AG09319 (cell line): ENCODE data around the gene C5orf24.
"Not testable (repeated sequence)": the region's sequence is repeated elsewhere in the genome, so short reads cannot be mapped to it uniquely, and the experiment has no call there.

ENCODE experiments used
- DNase-seq: peaks from one replicate; pipeline ENCODE4 v3.0.0-alpha.2; 2010; ENCODE audit warnings: low read depth; ENCODE audit errors: extremely low read depth
- TF ChIP-seq, protein P1 (sequence below): IDR thresholded peaks from 2 replicates; pipeline ENCODE4 v1.5.1; 2011; ENCODE audit warnings: low read depth, mild to moderate bottlenecking, inconsistent platforms, low read length, moderate library complexity

Gene C5orf24

GRCh38 chr5:134864707-134865106 lies 18.9 kb downstream of the C5orf24 start:
- no peak for DNase-seq

DNA sequence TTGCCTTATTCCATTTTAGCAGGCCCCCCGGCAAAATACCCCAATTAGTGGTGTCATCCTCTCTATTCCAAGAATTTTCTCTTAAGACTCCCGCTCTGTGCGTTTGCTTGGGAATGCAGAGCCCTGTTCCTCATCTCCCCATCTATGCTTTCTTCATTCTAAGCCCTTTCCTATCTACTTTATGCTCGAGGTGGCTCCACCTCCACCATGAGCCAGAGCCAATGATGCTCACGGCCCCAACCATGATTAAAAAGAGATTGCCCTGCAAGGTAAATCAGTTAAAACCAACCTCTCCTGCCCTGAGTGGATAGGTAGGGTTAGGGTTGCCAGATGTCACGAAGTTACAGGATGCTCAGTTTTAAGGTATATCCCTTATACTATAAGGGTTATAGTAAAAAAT lies 27.7 kb downstream of the C5orf24 start:
- TF ChIP-seq, protein P1, sequence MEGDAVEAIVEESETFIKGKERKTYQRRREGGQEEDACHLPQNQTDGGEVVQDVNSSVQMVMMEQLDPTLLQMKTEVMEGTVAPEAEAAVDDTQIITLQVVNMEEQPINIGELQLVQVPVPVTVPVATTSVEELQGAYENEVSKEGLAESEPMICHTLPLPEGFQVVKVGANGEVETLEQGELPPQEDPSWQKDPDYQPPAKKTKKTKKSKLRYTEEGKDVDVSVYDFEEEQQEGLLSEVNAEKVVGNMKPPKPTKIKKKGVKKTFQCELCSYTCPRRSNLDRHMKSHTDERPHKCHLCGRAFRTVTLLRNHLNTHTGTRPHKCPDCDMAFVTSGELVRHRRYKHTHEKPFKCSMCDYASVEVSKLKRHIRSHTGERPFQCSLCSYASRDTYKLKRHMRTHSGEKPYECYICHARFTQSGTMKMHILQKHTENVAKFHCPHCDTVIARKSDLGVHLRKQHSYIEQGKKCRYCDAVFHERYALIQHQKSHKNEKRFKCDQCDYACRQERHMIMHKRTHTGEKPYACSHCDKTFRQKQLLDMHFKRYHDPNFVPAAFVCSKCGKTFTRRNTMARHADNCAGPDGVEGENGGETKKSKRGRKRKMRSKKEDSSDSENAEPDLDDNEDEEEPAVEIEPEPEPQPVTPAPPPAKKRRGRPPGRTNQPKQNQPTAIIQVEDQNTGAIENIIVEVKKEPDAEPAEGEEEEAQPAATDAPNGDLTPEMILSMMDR = no peak
- no peak for DNase-seq

More at GRCh38 chr5:134864707-134865106, 18.9 kb downstream of the C5orf24 start:
- TF ChIP-seq, protein P1 = no peak

DNA sequence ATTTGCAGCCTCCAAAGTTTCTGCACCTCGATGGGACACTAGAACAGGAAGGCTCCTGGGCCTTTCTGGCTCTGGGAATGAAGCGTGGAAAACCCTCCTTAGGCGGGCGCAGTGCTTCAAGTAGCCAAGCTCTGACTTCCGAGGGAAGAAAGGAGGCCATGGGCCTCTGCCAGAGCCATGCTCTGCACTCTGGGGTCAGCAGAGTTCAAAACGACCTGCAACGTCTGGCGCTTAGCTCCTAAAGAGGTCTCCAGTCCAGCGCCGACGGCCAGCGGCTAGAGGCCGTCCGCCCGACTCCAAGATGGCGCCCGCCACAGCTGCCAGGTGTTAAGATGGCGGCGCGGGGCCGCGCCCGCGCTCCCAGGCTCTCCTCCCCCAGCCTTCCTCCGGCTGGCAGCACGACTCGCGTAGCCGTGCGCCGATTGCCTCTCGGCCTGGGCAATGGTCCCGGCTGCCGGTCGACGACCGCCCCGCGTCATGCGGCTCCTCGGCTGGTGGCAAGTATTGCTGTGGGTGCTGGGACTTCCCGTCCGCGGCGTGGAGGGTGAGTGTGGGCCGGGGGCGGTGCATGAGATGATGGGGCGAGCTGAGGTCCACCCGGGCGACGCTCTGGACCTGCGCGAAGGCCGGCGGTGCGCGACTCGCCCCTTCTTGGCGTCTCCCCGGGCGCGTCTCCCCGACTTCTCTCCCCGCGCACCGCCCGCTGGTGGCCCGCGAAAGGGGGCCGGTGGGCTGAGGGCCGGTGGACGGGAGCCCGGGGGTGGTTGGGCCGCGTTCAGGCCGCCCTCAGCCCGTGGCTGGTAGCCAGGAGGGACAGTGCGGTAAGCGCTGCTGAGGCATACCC lies 28.4 kb downstream of the C5orf24 start, which contains the start of gene TXNDC15:
Gene TXNDC15 (plus strand): TSS at position 385 of the 844 bp plus-strand sequence. CDS start 57 bp downstream, at position 442.
- TF ChIP-seq, protein P1 = no peak
- peak; percentile 60 for DNase-seq

GRCh38 chr5:134874831-134875655 lies 29.3 kb downstream of the C5orf24 start:
- DNase-seq = peak; percentile 57
- TF ChIP-seq, protein P1 = no peak

- TF ChIP-seq, protein P1 = no peak
- DNase-seq = no peak
These were observed 31.4 kb downstream of the C5orf24 start for GRCh38 chr5:134877159-134877558.

- DNase-seq = no peak
- TF ChIP-seq, protein P1 = no peak
These were observed 32.6 kb downstream of the C5orf24 start for GRCh38 chr5:134878403-134878802.

DNA sequence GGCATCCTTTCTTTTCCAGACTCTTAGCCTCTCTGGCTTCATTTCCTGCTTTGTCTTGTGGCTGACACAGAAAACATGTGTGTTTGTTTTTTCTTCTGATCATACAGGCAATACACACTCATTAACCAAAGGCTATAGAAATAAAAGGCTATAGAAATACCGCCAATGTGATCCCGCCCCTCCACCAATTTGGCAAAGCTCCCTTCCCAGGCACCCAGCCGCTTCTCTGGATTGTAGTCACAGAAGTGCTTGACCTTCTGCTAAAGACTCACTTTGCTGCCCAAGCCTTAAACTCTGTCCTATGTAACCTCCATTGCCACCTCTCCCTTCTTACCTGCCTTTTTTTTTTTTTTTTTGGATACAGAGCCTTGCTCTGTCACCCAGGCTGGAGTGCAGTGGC lies 33.7 kb downstream of the C5orf24 start:
- TF ChIP-seq, protein P1 = no peak
- no peak for DNase-seq

DNA sequence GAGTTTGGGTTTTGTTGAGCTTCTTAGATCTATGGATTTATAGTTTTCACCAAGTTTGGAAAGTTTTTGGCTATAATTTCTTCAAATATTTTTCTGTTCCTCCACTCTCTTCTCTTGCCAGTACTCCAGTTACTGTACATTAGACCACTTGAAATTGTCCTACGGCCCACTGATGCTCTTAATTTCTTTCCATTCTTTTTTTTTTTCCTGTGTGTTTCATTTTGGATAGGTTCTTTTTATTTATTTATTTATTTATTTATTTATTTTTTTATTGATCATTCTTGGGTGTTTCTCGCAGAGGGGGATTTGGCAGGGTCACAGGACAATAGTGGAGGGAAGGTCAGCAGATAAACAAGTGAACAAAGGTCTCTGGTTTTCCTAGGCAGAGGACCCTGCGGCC lies 35.2 kb downstream of the C5orf24 start:
- not testable (repeated sequence) for DNase-seq

- not testable (repeated sequence) for DNase-seq
These were observed 35.9 kb downstream of the C5orf24 start for GRCh38 chr5:134881711-134882110.
